Inflammatory macrophage (primary cell): ENCODE measurements around the gene OR2AG2.

Experiments
- DNase-seq, 2 donors: peaks; one replicate each; pipeline ENCODE4 v3.0.0-alpha.2; 2020 to 2022

The OR2AG2 gene

DNA sequence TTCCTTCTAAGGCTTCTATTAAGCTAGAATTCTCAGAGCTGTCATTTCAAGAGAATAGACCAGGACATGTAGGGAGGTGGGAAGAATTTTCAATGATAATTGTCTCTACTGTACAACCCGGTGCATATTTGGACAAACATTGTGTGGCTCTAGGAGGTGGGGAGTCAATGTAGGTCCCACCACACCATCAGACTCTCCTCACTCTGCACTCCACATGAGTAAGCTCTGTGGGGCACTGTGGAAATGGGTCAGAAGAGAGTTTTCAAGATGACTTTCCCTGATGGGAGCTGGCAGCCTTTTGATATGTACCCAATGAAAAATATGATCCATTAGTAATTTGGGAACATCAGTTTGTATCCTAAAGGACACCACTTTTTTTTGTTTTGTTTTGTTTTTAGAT lies 33.2 kb downstream of the OR2AG2 start:
- DNase-seq = no peak

DNA sequence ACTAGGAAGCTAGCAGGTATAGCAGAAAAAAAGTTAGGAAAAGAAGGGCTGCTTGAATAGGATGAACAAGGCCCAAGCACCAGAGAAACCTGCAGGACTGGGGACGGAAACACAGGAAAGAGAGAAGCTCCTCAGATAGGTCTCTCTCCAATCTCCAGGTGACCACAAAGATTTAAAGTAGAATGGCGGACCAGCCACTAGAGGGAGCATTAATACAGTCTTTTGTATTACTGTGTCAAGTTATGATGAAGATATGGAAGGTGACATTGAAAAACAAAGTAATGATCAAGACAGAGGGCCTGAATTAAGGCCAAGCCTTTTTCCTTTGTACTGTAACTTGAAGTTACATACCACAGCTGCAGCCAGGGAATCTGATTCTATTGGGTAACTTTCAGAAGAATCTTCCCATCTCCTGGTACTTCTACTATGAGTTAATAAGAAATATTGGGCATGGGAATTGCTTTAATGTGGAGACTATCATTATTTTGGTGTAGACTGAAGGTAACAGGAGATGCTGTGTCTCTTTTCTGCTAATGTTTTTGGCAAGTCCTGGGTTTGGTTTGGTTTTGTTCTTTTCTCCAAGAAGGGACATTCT lies 33.8 kb downstream of the OR2AG2 start:
- peak; percentile 50 to 75 for DNase-seq

- peak; percentile 61 to 66 for DNase-seq
Measured at GRCh38 chr11:6736495-6737121, 35.2 kb downstream of the OR2AG2 start.

DNA sequence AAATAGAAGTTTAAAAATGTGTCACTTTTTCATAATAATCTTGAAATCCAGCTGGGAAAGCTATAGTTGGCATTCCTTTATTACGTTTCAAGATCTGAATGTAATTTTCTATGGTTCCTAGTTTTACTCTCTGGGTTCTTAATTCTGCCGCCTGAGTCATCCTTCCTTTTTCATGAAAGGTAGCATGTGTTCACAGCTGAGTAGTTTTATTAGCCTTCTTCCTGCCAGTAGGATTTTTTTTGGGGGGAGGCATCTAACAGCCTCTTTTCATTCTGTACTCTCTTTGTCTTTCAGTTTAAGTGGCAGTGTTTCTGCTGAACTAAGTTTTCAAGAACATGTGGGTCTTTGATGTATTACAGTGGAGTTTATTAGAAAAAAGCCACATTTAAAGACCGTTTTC lies 36.5 kb downstream of the OR2AG2 start:
- DNase-seq = peak; percentile 18 to 26

GRCh38 chr11:6734616-6735015 lies 37.2 kb downstream of the OR2AG2 start:
- no peak for DNase-seq

GRCh38 chr11:6733326-6734275 lies 38.2 kb downstream of the OR2AG2 start:
- peak; percentile 24 to 39 for DNase-seq

DNA sequence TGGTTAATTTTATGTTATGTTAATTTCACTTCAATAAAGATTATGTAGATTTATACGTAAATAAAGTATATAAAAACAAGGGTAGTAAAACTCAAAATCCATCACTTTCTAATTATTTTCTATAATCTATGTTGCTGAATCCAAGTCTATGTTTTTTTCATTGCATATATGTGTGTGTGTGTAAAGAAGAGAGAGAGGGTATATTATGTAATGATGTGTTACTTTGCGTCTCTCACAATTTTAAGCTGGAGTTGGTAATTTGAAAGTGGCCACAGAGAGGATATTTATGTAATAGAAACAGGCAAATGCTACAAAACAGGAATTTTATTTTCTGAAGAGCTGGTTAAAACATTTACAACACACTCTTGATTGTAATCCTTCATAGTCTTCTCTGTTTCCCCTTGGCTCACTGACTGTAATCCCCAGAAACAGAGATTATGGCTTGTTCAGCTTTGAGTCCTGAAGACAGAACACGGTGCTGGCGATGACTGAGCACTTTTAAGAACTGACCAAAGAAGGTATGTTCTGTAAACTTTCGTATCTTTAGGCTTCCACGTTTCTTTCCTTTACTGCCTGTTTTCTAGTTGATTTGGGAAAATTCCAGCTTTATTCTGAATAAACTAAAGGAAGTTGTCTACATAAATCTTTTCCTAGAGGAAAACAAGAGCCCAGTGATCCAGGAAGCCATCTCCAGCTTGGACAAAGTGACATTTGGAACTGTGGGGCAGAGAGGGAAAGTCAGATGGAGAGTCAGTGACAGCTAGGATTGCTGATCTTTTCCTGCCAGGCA lies 43.6 kb downstream of the OR2AG2 start:
- DNase-seq = no peak

- no peak for DNase-seq
Measured at GRCh38 chr11:6725386-6725896, 46.3 kb downstream of the OR2AG2 start.

DNA sequence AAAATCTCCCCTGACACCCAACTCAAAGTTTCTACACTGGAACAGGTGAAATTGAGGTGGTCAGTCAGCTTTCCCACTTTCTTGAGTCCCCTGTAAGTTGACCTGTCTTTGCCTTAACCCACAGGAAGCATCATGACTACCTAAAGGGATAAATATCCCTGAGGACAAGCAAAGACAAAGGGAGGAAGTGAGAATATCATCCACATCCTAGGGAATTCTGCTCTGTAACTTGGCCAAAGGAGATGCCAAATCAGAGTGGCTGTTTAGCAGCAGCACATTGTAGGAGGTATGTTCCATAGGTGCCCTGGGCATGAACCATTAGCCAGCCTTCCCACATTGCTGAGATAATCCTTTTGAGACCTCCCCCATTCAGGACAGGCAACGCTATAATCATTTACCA lies 47.8 kb downstream of the OR2AG2 start:
- no peak for DNase-seq

- no peak for DNase-seq
Measured at GRCh38 chr11:6721343-6721742, 50.4 kb downstream of the OR2AG2 start.

- DNase-seq = no peak
Measured at GRCh38 chr11:6719576-6719975, 52.2 kb downstream of the OR2AG2 start.

DNA sequence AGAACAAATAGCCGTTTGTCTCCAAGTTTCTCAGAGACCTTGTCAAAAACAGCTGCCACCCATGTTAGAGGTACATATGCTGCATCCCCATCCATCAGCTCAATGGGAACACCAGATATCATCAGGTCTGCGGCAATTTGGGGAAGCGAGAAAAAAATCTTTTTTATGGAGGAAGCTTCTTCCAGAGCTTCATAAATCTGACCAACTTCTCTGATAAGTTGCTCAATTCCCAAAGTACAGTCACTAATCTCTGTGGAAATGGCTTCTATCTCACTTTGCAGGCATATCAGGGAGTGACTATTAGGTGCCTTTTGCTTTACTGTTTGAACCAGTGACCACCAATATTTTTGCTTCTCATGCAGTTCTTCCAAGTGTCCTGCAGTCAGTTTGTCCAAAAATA lies 54.4 kb downstream of the OR2AG2 start:
- DNase-seq = peak; percentile 62 to 73
